Natural killer cell (primary cell): ENCODE results near the gene UTP20. TPM values are rescaled to one million over a fixed set of nuclear protein-coding genes. Genes with fewer than 3 reads are reported as not detected.

Experiments
- ATAC-seq, 3 donors: fragments of 150-1000 bp in 2 of 3; fragments of 200-7000 bp in 1 of 3; cut with Tn5 transposase; 1 replicate in 1 of 3; 2 replicates in 2 of 3; pipeline ENCODE4 v1.10.0; 2021; ENCODE audit warnings: mild to moderate bottlenecking in 2 of 3, moderate library complexity in 2 of 3
- DNase-seq, 2 donors: peaks; one replicate each; pipeline versions ENCODE4 v3.0.0 to v3.0.0-alpha.2; 2013 to 2021; ENCODE audit warnings: mixed read lengths in 1 of 2
- H3K27ac ChIP-seq: one replicate; pipeline ENCODE4 v1.5.1; 2013; ENCODE audit warnings: mild to moderate bottlenecking, low read length
- H3K27me3 ChIP-seq: one replicate; pipeline ENCODE4 v1.6.1; 2013; ENCODE audit warnings: low read length; ENCODE audit not compliant: control insufficient read depth, insufficient read depth
- H3K36me3 ChIP-seq: one replicate; pipeline ENCODE4 v1.6.1; 2013; ENCODE audit warnings: low read length; ENCODE audit not compliant: control insufficient read depth, insufficient read depth
- H3K4me1 ChIP-seq: one replicate; pipeline ENCODE4 v1.6.1; 2013; ENCODE audit warnings: low read length; ENCODE audit not compliant: control insufficient read depth, insufficient read depth
- H3K4me3 ChIP-seq: one replicate; pipeline ENCODE4 v1.5.1; 2013; ENCODE audit warnings: low read length
- H3K9me3 ChIP-seq: one replicate; pipeline ENCODE4 v1.6.1; 2013; ENCODE audit warnings: low read length; ENCODE audit not compliant: control insufficient read depth, insufficient read depth
- H3K27ac Mint-ChIP-seq, 2 donors: one replicate each; pipeline ENCODE4 v1.8.0; 2022; ENCODE audit warnings: mild to moderate bottlenecking in 2 of 2, mixed read lengths in 2 of 2, moderate library complexity in 1 of 2
- H3K27me3 Mint-ChIP-seq, 2 donors: one replicate each; pipeline ENCODE4 v1.8.0; 2022; ENCODE audit warnings: low read depth in 2 of 2, mixed read lengths in 2 of 2
- H3K36me3 Mint-ChIP-seq: one replicate; pipeline ENCODE4 v1.8.0; 2022; ENCODE audit warnings: mixed read lengths
- H3K4me1 Mint-ChIP-seq, 2 donors: one replicate each; pipeline ENCODE4 v1.8.0; 2022; ENCODE audit warnings: mixed read lengths in 2 of 2
- H3K4me3 Mint-ChIP-seq: one replicate; pipeline ENCODE4 v1.8.0; 2022; ENCODE audit warnings: mild to moderate bottlenecking, moderate library complexity, mixed read lengths
- H3K9me3 Mint-ChIP-seq, 2 donors: one replicate each; pipeline ENCODE4 v1.8.0; 2022; ENCODE audit warnings: mixed read lengths in 2 of 2
- CTCF ChIP-seq: fragments of 200-600 bp; IDR thresholded peaks from one replicate; pipeline ENCODE4 v1.8.0; 2022; ENCODE audit warnings: antibody characterized with exemption
- WGBS: methylation state at CpG from one replicate; pipeline ENCODE4 v1.1.7; 2013; ENCODE audit warnings: missing lambda C conversion rate; ENCODE audit not compliant: insufficient coverage; 5-methylcytosine and 5-hydroxymethylcytosine counted together
- intact Hi-C: fragments of 100-400 bp; cut with micrococcal nuclease; formaldehyde crosslinking; loops from one replicate; pipeline ENCODE4 v1.14.2; 2022
- total RNA-seq, 4 donors: library from RNA; stranded (reverse); fragments of 120-200 nt in 1 of 4; gene quantifications; one replicate each; pipeline versions ENCODE4 v1.2.3 to v1.2.4, GENCODE V29; 2013 to 2022

UTP20 gene
- total RNA-seq, 3 donors from 2014 or later (not counting 1 experiment from before 2014, with no cell fraction given): 7.1 to 10.2 (median 9.0) TPM

- H3K36me3 ChIP-seq: peaks cover 50% of the 10 kb centered on the region
- H3K36me3 Mint-ChIP-seq: peaks cover 33% of the 10 kb centered on the region
- intact Hi-C loops: no loop called here
- no peaks in the 10 kb centered on the region for H3K9me3 Mint-ChIP-seq
- H3K27me3 ChIP-seq: no peaks in the 10 kb centered on the region
- no peaks in the 10 kb centered on the region for H3K9me3 ChIP-seq
- no peaks in the 10 kb centered on the region for H3K4me1 Mint-ChIP-seq
- no peak overlapping the region for H3K27ac Mint-ChIP-seq
- no peak for TF ChIP-seq CTCF
- DNase-seq: no peak
- no peak overlapping the region for H3K4me3 Mint-ChIP-seq
- H3K4me3 ChIP-seq: no peak overlapping the region
- 94% methylated on average over 2 of the region's 2 CpGs for WGBS
- H3K4me1 ChIP-seq: no peaks in the 10 kb centered on the region
- no peak for ATAC-seq
- no peaks in the 10 kb centered on the region for H3K27me3 Mint-ChIP-seq
- H3K27ac ChIP-seq: no peak overlapping the region
These were observed 25.9 kb downstream of the UTP20 start for GRCh38 chr12:101305794-101306193.

DNA sequence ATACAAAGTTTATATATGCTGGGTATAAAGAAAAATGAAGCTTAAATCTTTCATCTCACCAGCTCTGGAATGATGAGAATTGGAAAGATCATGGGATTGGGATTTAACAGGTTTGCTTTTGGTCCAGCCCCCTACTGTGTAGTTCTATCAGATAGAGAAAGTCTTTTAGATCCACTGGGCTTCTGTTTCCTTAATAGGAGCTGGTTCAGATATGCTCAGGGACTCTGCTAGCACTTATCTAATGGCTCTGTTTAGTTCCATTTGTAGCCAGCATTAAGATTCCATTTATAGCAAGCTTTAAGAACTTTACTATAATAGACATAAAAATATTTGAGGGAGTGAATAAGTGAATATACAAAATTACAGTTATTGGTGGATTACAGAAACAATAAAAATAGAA lies 42.6 kb downstream of the UTP20 start:
- H3K36me3 Mint-ChIP-seq: peaks cover 9% of the 10 kb centered on the region
- no peak overlapping the region for H3K27ac Mint-ChIP-seq
- H3K9me3 ChIP-seq: no peaks in the 10 kb centered on the region
- no peaks in the 10 kb centered on the region for H3K27me3 ChIP-seq
- intact Hi-C loops: no loop called here
- H3K27me3 Mint-ChIP-seq: no peaks in the 10 kb centered on the region
- H3K27ac ChIP-seq: no peak overlapping the region
- no peak overlapping the region for H3K4me3 ChIP-seq
- DNase-seq (no peak), ATAC-seq (no peak)
- peaks cover 32% of the 10 kb centered on the region for H3K36me3 ChIP-seq
- no peaks in the 10 kb centered on the region for H3K4me1 ChIP-seq
- no peak overlapping the region for H3K4me3 Mint-ChIP-seq
- H3K9me3 Mint-ChIP-seq: no peaks in the 10 kb centered on the region
- no peak for TF ChIP-seq CTCF
- H3K4me1 Mint-ChIP-seq: no peaks in the 10 kb centered on the region

DNA sequence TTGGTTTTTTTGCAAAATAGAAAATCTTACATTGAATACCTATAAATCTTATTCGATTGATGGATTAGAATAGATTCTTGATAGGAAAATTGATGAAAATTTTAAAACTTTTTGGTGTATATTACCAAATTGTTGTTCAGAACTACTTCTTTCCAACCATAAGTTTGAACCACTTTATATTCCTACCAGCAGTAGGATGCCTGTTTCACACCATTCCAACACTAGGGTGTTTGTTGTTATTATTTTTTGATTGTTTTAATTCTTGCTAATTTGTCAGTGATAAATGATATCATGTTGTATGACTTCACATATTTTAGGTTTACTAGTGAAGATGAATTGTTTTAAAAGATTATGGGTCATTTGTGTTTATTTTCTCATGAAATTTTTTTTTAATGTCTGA lies 43.4 kb downstream of the UTP20 start:
- no CpG with 5 or more reads among the region's 1 CpG for WGBS
- intact Hi-C loops: no loop called here
- DNase-seq: no peak
- Histone ChIP-seq H3K4me1 (no peaks in the 10 kb centered on the region), H3K36me3 (peaks cover 31% of the 10 kb centered on the region), H3K9me3 (no peaks in the 10 kb centered on the region), H3K27me3 (no peaks in the 10 kb centered on the region), H3K27ac (no peak overlapping the region), H3K4me3 (no peak overlapping the region)
- TF ChIP-seq CTCF: no peak
- Mint-ChIP-seq H3K27me3 (no peaks in the 10 kb centered on the region), H3K9me3 (no peaks in the 10 kb centered on the region), H3K4me1 (no peaks in the 10 kb centered on the region), H3K36me3 (peaks cover 1% of the 10 kb centered on the region), H3K27ac (no peak overlapping the region), H3K4me3 (no peak overlapping the region)
- ATAC-seq: no peak

- Histone ChIP-seq H3K27me3 (no peaks in the 10 kb centered on the region), H3K36me3 (peaks cover 34% of the 10 kb centered on the region), H3K27ac (no peak overlapping the region), H3K9me3 (no peaks in the 10 kb centered on the region), H3K4me3 (no peak overlapping the region), H3K4me1 (no peaks in the 10 kb centered on the region)
- no peak for DNase-seq
- Mint-ChIP-seq H3K4me3 (no peak overlapping the region), H3K27me3 (no peaks in the 10 kb centered on the region), H3K27ac (no peak overlapping the region), H3K9me3 (no peaks in the 10 kb centered on the region), H3K36me3 (peaks cover 15% of the 10 kb centered on the region), H3K4me1 (no peaks in the 10 kb centered on the region)
- no peak for ATAC-seq
- no peak for TF ChIP-seq CTCF
- 93% methylated on average over 3 of the region's 3 CpGs for WGBS
- intact Hi-C loops: no loop called here
These were observed 45.7 kb downstream of the UTP20 start for GRCh38 chr12:101325590-101325989.
